ENCODE measurements around the gene HHLA2. TPM values are rescaled to one million over a fixed set of nuclear protein-coding genes. Genes with fewer than 3 reads are reported as not detected.

The HHLA2 gene
- total RNA-seq, 3 donors from 2014 or later, result 0.48 to 1.8 (median 1.3) TPM

DNA sequence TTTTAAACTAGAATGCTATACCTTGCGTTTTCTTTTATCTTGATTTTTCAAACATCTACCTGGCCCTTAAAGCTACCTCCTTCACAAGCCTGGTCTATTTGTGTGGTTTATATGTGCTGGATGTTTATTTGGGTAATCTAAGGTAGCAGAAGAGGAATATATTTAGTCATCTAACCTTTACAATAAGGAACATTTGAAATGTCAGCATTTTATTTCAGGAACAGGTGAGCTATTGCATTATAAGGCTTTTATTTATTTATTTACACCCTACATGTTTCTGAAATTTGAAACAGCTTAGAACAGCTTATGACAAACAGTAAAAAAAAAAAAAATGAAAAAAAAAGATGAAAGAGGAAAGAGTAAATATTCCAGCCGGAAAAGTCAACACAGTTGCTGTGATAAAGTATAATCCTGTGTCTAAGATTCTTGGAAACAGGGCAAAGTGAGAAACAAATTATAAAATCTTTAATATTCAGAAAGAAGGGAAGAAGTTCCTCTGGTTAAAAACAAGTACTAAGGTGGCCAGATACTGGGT lies 19.5 kb downstream of the HHLA2 start:
- no peak overlapping the region for H3K4me3 Mint-ChIP-seq
- no peaks in the 10 kb centered on the region for H3K4me1 Mint-ChIP-seq (ENCODE audit: low read depth)
- ATAC-seq (no peak), DNase-seq (no peak)
- H3K9me3 Mint-ChIP-seq, result no peaks in the 10 kb centered on the region
- no peaks in the 10 kb centered on the region for H3K36me3 Mint-ChIP-seq (ENCODE audit: insufficient read depth)
- no peaks in the 10 kb centered on the region for H3K27me3 Mint-ChIP-seq (ENCODE audit: low read depth)

DNA sequence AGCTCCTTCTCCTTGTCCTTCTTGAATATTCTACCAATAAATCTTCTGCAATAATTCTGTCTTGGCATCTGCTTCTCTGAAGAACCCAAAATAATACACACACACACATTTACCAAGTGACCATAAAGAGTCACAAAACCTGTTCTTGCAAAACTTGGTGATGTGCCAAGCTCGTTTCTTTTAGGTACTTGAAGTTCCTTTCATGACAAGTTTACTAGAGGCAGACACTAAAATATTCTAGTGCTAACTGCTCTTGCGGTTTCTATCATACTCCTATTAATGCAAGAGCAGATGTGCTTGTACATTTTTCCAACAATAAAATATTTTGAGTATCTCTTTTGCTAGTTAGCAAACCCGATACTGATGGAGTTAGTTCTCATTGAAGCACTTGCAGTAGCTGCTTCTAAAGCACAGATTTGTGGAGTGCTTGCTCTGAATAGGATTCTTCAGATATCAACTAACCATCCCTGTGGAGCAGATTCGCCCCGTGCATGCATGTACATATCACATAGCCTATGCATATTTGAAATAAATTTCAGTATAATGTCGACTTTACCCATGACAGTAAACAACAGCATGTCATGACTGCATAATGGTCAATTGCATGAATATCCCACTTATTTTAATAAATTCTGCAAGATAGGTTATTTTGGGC lies 23.2 kb downstream of the HHLA2 start:
- Mint-ChIP-seq H3K27me3 (ENCODE audit: low read depth) (no peaks in the 10 kb centered on the region), H3K4me1 (ENCODE audit: low read depth) (peaks cover 10% of the 10 kb centered on the region), H3K9me3 (no peaks in the 10 kb centered on the region), H3K36me3 (ENCODE audit: insufficient read depth) (no peaks in the 10 kb centered on the region), H3K4me3 (no peak overlapping the region)
- ATAC-seq (no peak), DNase-seq (no peak)

DNA sequence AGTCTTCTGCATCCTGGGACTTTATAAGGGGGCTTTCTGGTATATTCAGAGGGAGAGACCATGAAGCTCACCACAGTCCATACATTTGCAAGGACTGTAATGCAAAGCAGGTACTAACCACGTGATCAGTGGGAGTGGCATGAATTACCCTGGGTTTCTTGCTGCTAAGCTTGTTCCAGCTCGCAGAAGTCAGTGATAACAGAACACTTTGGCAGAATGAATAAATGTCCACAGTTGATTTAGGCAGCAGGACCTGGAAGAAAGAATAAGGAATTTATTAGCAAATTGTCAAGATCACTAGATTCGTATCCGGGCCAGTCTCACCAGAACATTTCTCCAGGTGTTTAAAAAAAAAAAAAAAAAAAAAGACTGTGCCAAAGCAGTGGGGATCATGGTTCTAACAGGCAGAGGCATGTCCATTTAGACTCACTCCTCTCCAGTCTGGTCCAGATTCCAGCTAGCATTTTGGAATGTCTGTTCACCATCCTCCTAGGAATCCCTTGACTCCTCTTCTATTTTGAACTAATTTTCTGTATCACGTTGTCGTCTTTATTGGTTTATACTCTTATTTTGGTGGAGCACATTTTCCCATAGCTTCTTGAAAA lies 24.5 kb downstream of the HHLA2 start:
- H3K36me3 Mint-ChIP-seq (ENCODE audit: insufficient read depth), result peaks cover under 1% of the 10 kb centered on the region
- peaks cover 10% of the 10 kb centered on the region for H3K4me1 Mint-ChIP-seq (ENCODE audit: low read depth)
- no peaks in the 10 kb centered on the region for H3K27me3 Mint-ChIP-seq (ENCODE audit: low read depth)
- ATAC-seq (no peak), DNase-seq (no peak)
- H3K4me3 Mint-ChIP-seq, result no peak overlapping the region
- H3K9me3 Mint-ChIP-seq, result no peaks in the 10 kb centered on the region

DNA sequence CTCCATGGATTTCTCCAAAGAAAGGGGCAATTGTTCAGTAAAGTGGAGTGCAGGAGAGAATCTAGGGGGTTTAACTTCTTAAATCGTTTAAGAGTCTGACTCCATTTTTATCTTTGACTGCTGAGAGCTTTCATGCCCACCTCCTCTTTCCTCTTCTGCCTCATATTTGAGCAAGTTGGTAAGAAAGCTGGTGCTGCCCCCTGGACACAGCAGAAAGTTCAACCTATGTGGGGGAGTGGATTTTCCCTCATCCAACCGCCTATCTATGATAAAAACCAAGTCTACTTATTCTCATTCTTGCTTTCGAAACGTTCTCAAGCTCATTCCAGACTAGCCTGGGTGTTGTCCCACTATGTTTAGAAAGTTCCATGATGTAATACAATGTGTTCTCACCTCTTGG lies 26.0 kb downstream of the HHLA2 start:
- peak; percentile 10 to 50 for ATAC-seq
- Mint-ChIP-seq H3K4me1 (ENCODE audit: low read depth) (peaks cover 13% of the 10 kb centered on the region), H3K27me3 (ENCODE audit: low read depth) (no peaks in the 10 kb centered on the region), H3K36me3 (ENCODE audit: insufficient read depth) (peaks cover 4% of the 10 kb centered on the region), H3K4me3 (no peak overlapping the region), H3K9me3 (peaks cover 6% of the 10 kb centered on the region)
- DNase-seq, result peak; percentile 17

DNA sequence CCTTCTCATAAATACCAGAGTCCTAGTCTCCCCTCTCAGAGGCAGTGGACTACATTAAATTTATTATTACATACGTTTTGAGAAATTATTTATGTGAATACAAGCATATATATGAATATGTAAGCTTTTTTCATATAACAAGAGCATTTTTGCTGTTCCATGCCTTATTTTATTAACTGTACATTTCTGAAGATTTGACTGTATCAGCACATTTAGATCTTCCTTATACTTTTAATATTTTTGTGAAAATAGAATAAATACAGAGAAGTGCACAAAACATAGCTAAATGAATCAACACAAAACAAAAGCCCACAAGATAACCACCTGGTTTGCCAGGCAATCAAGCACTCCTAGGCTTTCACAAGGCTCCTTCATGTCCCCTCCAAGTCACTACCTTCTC lies 27.8 kb downstream of the HHLA2 start:
- no peak overlapping the region for H3K4me3 Mint-ChIP-seq
- H3K27me3 Mint-ChIP-seq (ENCODE audit: low read depth), result no peaks in the 10 kb centered on the region
- peaks cover 8% of the 10 kb centered on the region for H3K9me3 Mint-ChIP-seq
- H3K36me3 Mint-ChIP-seq (ENCODE audit: insufficient read depth), result peaks cover 5% of the 10 kb centered on the region
- ATAC-seq, result no peak
- no peak for DNase-seq
- peaks cover 23% of the 10 kb centered on the region for H3K4me1 Mint-ChIP-seq (ENCODE audit: low read depth)

DNA sequence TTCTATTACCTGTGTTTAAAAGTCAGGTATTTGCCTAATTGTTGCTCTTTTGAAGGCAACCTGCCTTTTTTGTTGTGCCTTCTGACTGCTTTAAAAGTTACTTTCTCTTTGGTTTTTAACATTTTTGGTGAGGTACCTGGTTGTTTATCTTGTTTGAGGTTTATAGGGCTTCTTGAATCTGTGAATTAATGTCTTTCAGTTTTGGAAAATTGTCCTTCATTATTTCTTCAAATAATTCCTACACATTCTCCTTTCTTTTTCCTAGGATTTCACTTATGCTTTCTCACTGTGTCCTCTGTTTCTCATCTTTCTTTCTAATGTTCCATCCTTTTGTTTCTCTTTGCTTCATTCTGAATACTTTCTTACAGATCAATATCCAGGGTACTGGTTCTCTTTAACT lies 30.8 kb downstream of the HHLA2 start:
- peaks cover 26% of the 10 kb centered on the region for H3K4me1 Mint-ChIP-seq (ENCODE audit: low read depth)

DNA sequence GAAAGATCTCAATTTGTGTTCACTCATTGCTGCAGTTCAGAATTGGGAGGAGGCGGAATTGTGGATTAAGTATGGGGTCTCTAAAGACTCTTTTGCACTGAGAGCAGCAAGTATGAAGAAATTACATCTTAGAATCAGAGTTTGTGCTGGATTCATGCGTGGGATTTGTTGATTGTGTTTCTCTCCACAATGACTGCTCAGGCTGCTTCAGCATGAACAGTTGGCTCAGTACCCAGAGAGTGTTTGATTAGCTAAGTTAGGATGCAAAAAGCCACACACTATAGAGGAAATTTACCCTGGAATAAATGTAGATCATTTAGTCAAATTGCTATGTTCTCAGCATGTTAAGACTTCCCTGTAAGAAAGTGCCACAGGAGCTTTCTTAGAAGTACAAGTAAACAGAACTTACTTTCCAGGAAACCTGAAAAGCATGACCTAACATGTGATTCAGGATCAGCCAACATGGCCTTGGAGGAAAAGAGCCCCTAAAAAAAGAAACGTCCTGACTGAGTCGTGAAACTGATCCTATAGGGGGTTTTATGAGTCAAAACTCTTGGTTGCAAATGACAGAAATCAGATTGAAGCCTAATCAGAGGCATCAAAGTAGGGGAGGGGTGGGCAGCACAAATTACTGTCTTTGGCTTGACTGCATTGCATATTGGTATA lies 32.6 kb downstream of the HHLA2 start:
- Mint-ChIP-seq H3K36me3 (ENCODE audit: insufficient read depth) (peaks cover 5% of the 10 kb centered on the region), H3K9me3 (peaks cover 8% of the 10 kb centered on the region), H3K4me3 (no peak overlapping the region), H3K4me1 (ENCODE audit: low read depth) (peaks cover 20% of the 10 kb centered on the region), H3K27me3 (ENCODE audit: low read depth) (no peaks in the 10 kb centered on the region)
- no peak for DNase-seq
- peak; percentile 62 to 67 for ATAC-seq

More for the DNA sequence above, 30.8 kb downstream of the HHLA2 start:
- Mint-ChIP-seq H3K27me3 (ENCODE audit: low read depth) (no peaks in the 10 kb centered on the region), H3K36me3 (ENCODE audit: insufficient read depth) (peaks cover 5% of the 10 kb centered on the region), H3K4me3 (no peak overlapping the region), H3K9me3 (peaks cover 8% of the 10 kb centered on the region)
- ATAC-seq (no peak), DNase-seq (no peak)

DNA sequence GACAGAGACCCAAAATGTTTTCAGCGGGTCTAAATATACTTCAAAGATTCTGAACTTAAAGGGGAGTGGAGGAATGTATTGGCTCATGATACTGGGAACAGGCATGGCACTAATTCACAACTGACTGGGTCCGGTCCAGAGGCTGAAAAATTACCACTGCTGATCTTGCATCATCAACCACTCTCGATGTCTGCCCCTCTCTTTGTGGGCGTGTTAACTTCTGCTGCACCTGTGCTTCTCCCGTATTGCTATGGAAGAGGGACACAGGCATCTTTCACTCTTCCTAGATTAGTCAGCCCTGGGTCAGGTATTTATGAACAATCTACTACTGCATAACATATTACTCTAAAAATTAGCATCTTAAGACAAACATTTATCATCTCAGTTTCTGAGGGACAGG lies 33.2 kb downstream of the HHLA2 start:
- H3K4me3 Mint-ChIP-seq, result no peak overlapping the region

DNA sequence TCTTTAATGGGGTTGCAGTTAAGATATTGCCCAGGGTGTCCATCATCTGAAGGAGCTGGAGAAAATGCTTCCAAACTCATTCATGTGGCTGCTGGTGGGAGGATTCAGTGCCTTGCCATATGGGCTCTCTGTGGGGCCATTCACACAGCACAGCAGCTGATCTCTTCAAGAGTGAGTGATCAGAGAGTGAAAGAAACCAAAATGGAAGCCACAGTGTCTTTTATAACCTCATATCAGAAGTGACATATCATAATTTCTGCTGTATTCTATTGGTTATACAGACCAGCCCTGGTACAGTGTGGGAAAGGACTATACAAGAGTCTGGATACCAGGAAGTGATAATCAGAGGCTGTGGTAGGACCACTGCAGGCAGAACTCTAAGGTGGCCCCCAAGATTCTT lies 33.6 kb downstream of the HHLA2 start:
- no peaks in the 10 kb centered on the region for H3K27me3 Mint-ChIP-seq (ENCODE audit: low read depth)
- H3K4me3 Mint-ChIP-seq, result no peak overlapping the region
- DNase-seq (no peak), ATAC-seq (peak; percentile 30 to 33)
- peaks cover 5% of the 10 kb centered on the region for H3K36me3 Mint-ChIP-seq (ENCODE audit: insufficient read depth)
- peaks cover 20% of the 10 kb centered on the region for H3K4me1 Mint-ChIP-seq (ENCODE audit: low read depth)
- peaks cover 8% of the 10 kb centered on the region for H3K9me3 Mint-ChIP-seq

More for the DNA sequence above, 33.2 kb downstream of the HHLA2 start:
- Mint-ChIP-seq H3K27me3 (ENCODE audit: low read depth) (no peaks in the 10 kb centered on the region), H3K36me3 (ENCODE audit: insufficient read depth) (peaks cover 5% of the 10 kb centered on the region), H3K4me1 (ENCODE audit: low read depth) (peaks cover 20% of the 10 kb centered on the region), H3K9me3 (peaks cover 8% of the 10 kb centered on the region)
- ATAC-seq (no peak), DNase-seq (no peak)

DNA sequence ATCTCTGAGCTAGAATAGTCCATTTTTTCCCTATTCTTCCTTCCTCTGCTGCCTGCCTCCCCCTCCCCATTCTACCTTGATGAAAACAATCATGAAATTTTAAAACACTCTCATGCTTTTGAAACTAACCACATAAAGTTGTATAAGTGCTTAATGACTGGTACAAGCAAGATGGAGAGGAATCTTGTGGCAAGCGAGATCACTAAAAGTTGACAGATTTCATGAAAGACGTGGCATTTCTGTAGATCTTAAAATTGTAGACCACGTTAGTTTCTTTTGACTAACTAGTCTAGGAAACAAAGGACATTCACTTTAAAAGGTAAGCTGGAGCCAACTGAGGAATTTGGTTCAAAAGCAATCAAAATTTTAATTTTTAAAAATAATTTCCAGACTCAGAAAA lies 35.4 kb downstream of the HHLA2 start:
- ATAC-seq (no peak), DNase-seq (no peak)
- Mint-ChIP-seq H3K9me3 (peaks cover 6% of the 10 kb centered on the region), H3K27me3 (ENCODE audit: low read depth) (no peaks in the 10 kb centered on the region), H3K4me1 (ENCODE audit: low read depth) (peaks cover 20% of the 10 kb centered on the region), H3K4me3 (no peak overlapping the region), H3K36me3 (ENCODE audit: insufficient read depth) (peaks cover 2% of the 10 kb centered on the region)

DNA sequence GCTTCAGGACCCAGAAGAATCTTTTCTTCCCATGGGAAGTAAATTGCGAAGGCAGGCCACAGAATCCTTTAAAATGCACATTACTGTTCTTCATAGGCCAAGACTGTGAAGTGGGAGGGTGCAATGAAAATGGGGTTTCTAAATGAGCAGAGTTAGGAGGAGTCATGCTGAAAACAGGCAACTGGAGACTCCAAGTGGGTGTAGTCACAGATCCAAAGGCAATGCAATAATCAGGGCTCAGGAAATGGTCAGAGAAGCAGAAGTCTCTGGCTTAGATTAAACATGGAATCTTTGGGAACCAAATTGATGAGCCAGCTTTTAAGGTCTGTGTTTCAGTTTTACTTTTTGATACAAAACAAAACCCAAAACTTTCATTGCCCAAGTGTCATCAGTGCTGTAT lies 37.6 kb downstream of the HHLA2 start:
- no peak for ATAC-seq
- Mint-ChIP-seq H3K36me3 (ENCODE audit: insufficient read depth) (no peaks in the 10 kb centered on the region), H3K27me3 (ENCODE audit: low read depth) (no peaks in the 10 kb centered on the region), H3K4me1 (ENCODE audit: low read depth) (peaks cover 9% of the 10 kb centered on the region), H3K9me3 (no peaks in the 10 kb centered on the region), H3K4me3 (no peak overlapping the region)
- no peak for DNase-seq

DNA sequence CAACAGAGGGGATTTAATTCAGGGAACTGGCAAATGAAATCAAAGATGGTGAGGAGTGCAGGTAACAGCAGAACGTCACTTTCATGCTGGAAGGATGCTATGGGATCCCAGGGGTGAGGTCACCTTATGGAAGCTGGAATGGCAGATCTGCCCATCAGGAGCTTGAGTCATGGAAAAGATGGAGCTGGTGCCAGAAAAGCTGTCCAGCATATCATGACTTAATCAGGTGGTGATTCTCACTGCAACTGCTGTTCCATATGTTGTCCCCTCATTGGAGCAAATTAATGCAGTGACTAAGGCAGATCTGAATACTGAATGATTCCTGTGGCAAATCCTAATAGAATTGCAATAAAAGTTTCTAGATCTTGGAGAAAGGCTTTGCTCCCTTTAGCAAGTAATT lies 38.4 kb downstream of the HHLA2 start:
- H3K36me3 Mint-ChIP-seq (ENCODE audit: insufficient read depth), result no peaks in the 10 kb centered on the region
- no peak for DNase-seq
- no peak overlapping the region for H3K4me3 Mint-ChIP-seq
- H3K27me3 Mint-ChIP-seq (ENCODE audit: low read depth), result no peaks in the 10 kb centered on the region
- H3K4me1 Mint-ChIP-seq (ENCODE audit: low read depth), result peaks cover 3% of the 10 kb centered on the region
- H3K9me3 Mint-ChIP-seq, result no peaks in the 10 kb centered on the region
- no peak for ATAC-seq

DNA sequence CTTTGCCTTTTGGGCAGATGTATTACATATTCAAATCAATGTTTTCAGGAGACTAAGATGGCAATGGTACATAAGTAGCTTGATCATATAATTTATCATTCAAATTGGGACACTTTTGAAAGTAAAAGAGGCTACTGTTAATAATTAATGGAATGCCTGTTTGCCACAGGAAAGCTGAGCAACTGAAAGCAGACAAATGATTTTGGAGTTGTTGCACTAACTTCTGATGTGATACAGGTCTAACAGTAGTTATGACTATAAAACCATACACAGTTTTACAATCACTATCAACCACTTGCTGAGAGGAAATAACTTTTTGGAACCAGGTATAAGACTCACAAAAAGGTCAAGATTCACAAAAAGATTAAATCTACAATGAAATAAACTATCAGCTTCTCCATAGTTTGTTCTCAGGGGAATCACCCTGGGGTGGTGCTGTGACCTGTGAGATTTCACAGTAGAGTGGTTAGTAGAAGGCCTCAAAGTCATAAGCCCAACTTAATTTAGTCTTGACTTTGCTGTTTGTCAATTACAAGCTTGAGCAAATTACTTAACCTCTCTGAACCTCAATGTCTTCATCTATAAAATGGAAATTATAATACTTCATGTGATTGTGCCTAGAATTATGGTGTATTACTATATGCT lies 42.7 kb downstream of the HHLA2 start:
- H3K4me3 Mint-ChIP-seq, result no peak overlapping the region
- H3K9me3 Mint-ChIP-seq, result no peaks in the 10 kb centered on the region
- H3K4me1 Mint-ChIP-seq (ENCODE audit: low read depth), result peaks cover 7% of the 10 kb centered on the region
- H3K27me3 Mint-ChIP-seq (ENCODE audit: low read depth), result no peaks in the 10 kb centered on the region
- DNase-seq (no peak), ATAC-seq (no peak)
- H3K36me3 Mint-ChIP-seq (ENCODE audit: insufficient read depth), result no peaks in the 10 kb centered on the region

DNA sequence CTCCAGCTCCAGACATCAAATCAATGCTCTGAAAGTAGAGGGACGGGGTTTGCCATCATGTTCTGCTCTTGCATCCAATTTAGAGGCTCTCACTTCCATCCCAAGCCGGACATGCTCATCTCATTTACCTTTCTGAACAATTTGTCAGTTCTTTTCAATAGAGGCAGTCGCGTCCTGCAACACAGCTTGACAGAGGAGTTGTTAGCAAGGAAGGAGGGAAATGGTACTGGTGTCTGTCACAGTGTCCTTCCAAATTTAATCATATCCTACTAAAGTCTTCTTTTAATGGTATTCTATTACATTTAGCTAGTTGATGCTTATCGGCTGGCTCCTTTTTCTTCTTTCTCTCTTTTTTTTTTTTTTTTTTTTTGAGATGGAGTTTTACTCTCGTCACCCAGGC lies 45.6 kb downstream of the HHLA2 start:
- no peak for DNase-seq
- Mint-ChIP-seq H3K36me3 (ENCODE audit: insufficient read depth) (no peaks in the 10 kb centered on the region), H3K9me3 (no peaks in the 10 kb centered on the region), H3K4me3 (no peak overlapping the region), H3K4me1 (ENCODE audit: low read depth) (peaks cover 7% of the 10 kb centered on the region), H3K27me3 (ENCODE audit: low read depth) (peaks cover 3% of the 10 kb centered on the region)
- no peak for ATAC-seq

All from activated T-cell treated with anti-CD3 and anti-CD28 coated beads, Interleukin-2, amount 50 U/mL, for 4 hours (primary cell).